IPS-20b (cell line): ENCODE results near the gene ECSIT.
A peak's percentile ranks its signal among the peaks of the same experiment; 100 is the strongest.

Experiments
- H3K27ac ChIP-seq: one replicate; pipeline ENCODE4 v1.5.1; 2013; ENCODE audit warnings: low read length
- H3K27me3 ChIP-seq: 2 replicates; pipeline ENCODE4 v1.6.1; 2013; ENCODE audit warnings: mild to moderate bottlenecking, low read length, inconsistent platforms; ENCODE audit not compliant: insufficient read depth
- H3K36me3 ChIP-seq: 2 replicates; pipeline ENCODE4 v1.6.1; 2013; ENCODE audit warnings: low read depth, mild to moderate bottlenecking, inconsistent platforms, low read length, moderate library complexity; ENCODE audit not compliant: insufficient read depth
- H3K4me1 ChIP-seq: 2 replicates; pipeline ENCODE4 v1.6.1; 2013; ENCODE audit warnings: mild to moderate bottlenecking, control low read depth, inconsistent platforms, low read length, moderate library complexity; ENCODE audit not compliant: insufficient read depth
- H3K4me3 ChIP-seq: 2 replicates; pipeline ENCODE4 v1.5.1; 2013; ENCODE audit warnings: mild to moderate bottlenecking, low read length, inconsistent platforms
- H3K9ac ChIP-seq: 2 replicates; pipeline ENCODE4 v1.6.1; 2013; ENCODE audit warnings: low read depth, mild to moderate bottlenecking, inconsistent platforms, low read length, moderate library complexity
- H3K9me3 ChIP-seq: 2 replicates; pipeline ENCODE4 v1.6.1; 2013; ENCODE audit warnings: mild to moderate bottlenecking, low read depth, low read length, inconsistent platforms; ENCODE audit not compliant: insufficient read depth

The ECSIT gene

DNA sequence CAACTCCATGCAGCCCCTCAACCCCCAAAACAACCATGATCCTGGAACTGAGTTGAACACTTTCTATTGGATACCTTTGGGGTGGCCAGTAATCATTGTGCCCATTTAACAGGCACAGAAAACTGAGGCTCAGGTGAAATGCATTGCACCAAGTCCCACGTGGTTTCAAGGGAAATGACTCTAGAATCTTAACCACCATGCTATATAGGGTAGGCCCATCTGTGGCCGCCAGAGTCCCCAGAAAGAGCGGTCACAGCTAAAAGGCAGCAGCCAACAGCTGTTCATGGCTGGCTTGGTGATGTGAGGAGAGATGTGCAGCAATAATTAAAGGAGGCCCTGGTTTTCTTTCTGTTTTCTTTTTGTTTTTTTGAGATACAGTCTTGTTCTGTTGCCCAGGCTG lies 12.3 kb upstream of the ECSIT start:
- Histone ChIP-seq H3K27ac (no peak overlapping the region), H3K9ac (peak overlapping the region; percentile 88; the same call in 1 of the 2 replicates), H3K4me3 (no peak overlapping the region), H3K9me3 (no peaks in the 10 kb centered on the region), H3K4me1 (peaks cover 17% of the 10 kb centered on the region), H3K27me3 (no peaks in the 10 kb centered on the region), H3K36me3 (no peaks in the 10 kb centered on the region)

- Histone ChIP-seq H3K4me3 (peak overlapping the region; percentile 61; the same call in 1 of the 2 replicates), H3K36me3 (no peaks in the 10 kb centered on the region), H3K9ac (peak overlapping the region; percentile 88; the same call in 1 of the 2 replicates), H3K9me3 (no peaks in the 10 kb centered on the region), H3K27me3 (no peaks in the 10 kb centered on the region; the same call in 1 of the 2 replicates), H3K27ac (peak overlapping the region; percentile 49), H3K4me1 (peaks cover 17% of the 10 kb centered on the region)
Observed at GRCh38 chr19:11540645-11541044, 11.7 kb upstream of the ECSIT start.

- Histone ChIP-seq H3K9ac (peak overlapping the region; percentile 88; the same call in 1 of the 2 replicates), H3K4me1 (peaks cover 19% of the 10 kb centered on the region), H3K27me3 (peaks cover 5% of the 10 kb centered on the region; the same call in 1 of the 2 replicates), H3K27ac (peak overlapping the region; percentile 49), H3K4me3 (peak overlapping the region; percentile 61), H3K36me3 (no peaks in the 10 kb centered on the region), H3K9me3 (no peaks in the 10 kb centered on the region)
Observed at GRCh38 chr19:11539495-11540365, 10.8 kb upstream of the ECSIT start.

- Histone ChIP-seq H3K9ac (peak within 1 kb of the TSS; percentile 76; the same call in 1 of the 2 replicates), H3K4me1 (peaks cover 19% of the 10 kb centered on the region), H3K27me3 (peaks cover 12% of the 10 kb centered on the region), H3K9me3 (no peaks in the 10 kb centered on the region), H3K36me3 (no peaks in the 10 kb centered on the region), H3K27ac (no peak within 1 kb of the TSS), H3K4me3 (peak within 1 kb of the TSS; percentile 61)
Observed at GRCh38 chr19:11538232-11539036, 9.5 kb upstream of the ECSIT start, which contains the start of gene CNN1. CNN1 (plus strand) TSS chr19:11538851; CDS start chr19:11538928, 77 bp downstream.

- Histone ChIP-seq H3K27ac (no peak overlapping the region), H3K27me3 (peaks cover 12% of the 10 kb centered on the region), H3K4me3 (peak overlapping the region; percentile 65), H3K4me1 (peaks cover 19% of the 10 kb centered on the region), H3K9ac (peak overlapping the region; percentile 73; the same call in 1 of the 2 replicates), H3K36me3 (no peaks in the 10 kb centered on the region), H3K9me3 (no peaks in the 10 kb centered on the region)
Observed at GRCh38 chr19:11535792-11536595, 7.1 kb upstream of the ECSIT start.

- H3K27me3 ChIP-seq: peaks cover 12% of the 10 kb centered on the region
- H3K4me3 ChIP-seq: no peak overlapping the region
- H3K9me3 ChIP-seq: no peaks in the 10 kb centered on the region
- H3K9ac ChIP-seq: no peak overlapping the region
- H3K36me3 ChIP-seq: no peaks in the 10 kb centered on the region
- peaks cover 13% of the 10 kb centered on the region for H3K4me1 ChIP-seq
- no peak overlapping the region for H3K27ac ChIP-seq
Observed at GRCh38 chr19:11534948-11535347, 6.0 kb upstream of the ECSIT start.

- Histone ChIP-seq H3K4me3 (no peak overlapping the region), H3K9ac (no peak overlapping the region), H3K4me1 (peaks cover 12% of the 10 kb centered on the region)
Observed at GRCh38 chr19:11534538-11534937, 5.6 kb upstream of the ECSIT start.

DNA sequence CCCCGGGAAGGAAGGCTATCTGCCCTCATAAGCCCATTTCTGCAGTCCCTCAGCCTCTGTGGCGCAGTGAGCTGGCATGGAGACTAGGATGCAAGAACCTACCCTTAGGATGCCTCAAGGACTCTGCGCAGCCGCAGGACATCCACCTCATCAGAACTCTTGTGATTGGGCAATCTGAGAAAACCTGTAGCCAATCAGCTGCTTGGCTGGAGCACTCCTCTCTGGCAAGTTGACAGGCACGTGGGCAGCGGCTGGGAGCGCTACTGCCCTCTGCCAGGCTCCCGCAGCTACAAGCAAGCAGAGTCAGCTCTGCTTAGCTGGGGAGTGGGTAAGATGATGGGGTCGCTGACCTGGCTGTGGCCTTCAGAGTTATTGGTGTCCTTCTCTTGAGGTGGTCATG lies 1.5 kb upstream of the ECSIT start:
- H3K9ac ChIP-seq: no peak overlapping the region
- no peak overlapping the region for H3K27ac ChIP-seq
- H3K9me3 ChIP-seq: no peaks in the 10 kb centered on the region
- H3K4me3 ChIP-seq: no peak overlapping the region
- H3K4me1 ChIP-seq: no peaks in the 10 kb centered on the region
- no peaks in the 10 kb centered on the region for H3K36me3 ChIP-seq
- peaks cover 12% of the 10 kb centered on the region for H3K27me3 ChIP-seq

More at GRCh38 chr19:11534538-11534937, 5.6 kb upstream of the ECSIT start:
- Histone ChIP-seq H3K27me3 (peaks cover 12% of the 10 kb centered on the region), H3K9me3 (no peaks in the 10 kb centered on the region), H3K36me3 (no peaks in the 10 kb centered on the region), H3K27ac (no peak overlapping the region)

DNA sequence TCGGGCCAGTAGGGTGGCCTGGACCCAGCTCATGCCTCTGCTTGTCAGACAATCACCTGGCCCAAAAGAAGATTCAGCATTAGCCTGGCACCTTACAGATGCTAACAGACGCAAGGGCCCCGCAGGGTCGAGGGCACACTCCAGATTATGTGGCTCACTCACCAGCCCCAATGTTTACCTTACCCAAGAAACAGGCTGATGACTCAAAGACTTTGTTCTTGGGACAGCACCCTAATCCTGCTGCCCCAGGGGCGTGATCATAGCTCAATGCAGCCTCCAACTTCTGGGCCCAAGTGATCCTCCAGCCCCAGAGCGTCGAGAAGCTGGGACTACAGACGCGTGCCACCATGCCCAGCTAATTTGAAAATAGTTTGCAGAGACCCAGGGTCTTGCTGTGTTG lies 9.8 kb downstream of the ECSIT start:
- Histone ChIP-seq H3K36me3 (peaks cover 9% of the 10 kb centered on the region; the same call in 1 of the 2 replicates), H3K27me3 (no peaks in the 10 kb centered on the region), H3K9me3 (no peaks in the 10 kb centered on the region), H3K4me1 (no peaks in the 10 kb centered on the region), H3K27ac (no peak overlapping the region), H3K9ac (no peak overlapping the region), H3K4me3 (no peak overlapping the region)

DNA sequence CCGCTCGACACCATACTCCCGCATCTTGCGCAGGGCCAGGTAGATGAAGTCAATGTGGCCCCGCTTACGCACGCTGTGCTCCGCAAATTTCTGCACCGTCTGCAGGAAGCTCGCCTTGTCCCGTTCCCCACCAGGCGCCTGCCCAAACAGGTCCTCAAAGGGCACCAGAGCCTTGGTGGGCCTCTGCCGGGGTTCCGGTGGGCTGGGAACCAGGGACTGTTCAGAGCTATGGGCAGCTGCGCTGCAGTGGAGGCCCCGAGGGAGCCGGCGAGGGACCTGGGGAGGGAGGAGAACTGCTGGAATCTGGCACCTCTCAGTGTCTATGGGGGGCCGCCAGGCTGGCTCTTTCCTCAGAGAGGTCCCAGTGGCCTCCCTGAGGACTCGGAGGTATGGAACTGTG lies 15.0 kb downstream of the ECSIT start:
- Histone ChIP-seq H3K9me3 (no peaks in the 10 kb centered on the region), H3K9ac (no peak overlapping the region), H3K27me3 (no peaks in the 10 kb centered on the region), H3K4me1 (no peaks in the 10 kb centered on the region), H3K4me3 (no peak overlapping the region), H3K36me3 (peaks cover 24% of the 10 kb centered on the region; the same call in 1 of the 2 replicates), H3K27ac (no peak overlapping the region)

DNA sequence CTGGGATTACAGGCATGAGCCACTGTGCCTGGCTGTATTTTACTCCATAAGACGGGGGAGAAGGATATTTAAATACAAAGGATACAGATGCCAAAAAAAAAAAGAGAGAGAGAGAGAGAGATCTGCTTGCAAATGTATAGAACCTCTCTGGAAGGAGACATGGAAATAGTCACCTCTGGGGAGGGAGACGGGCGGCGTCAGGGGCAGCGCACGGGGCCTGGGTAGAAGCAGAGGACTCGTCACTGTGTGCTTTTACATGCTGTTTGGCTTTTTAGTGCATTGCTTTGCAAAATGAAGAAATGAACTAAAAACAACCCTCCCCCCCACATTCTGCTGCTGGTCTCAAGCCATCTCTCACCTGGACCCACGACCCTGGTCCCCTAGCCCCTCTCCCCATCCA lies 18.5 kb downstream of the ECSIT start:
- H3K27me3 ChIP-seq: no peaks in the 10 kb centered on the region
- H3K27ac ChIP-seq: no peak overlapping the region
- H3K4me1 ChIP-seq: no peaks in the 10 kb centered on the region
- peaks cover 15% of the 10 kb centered on the region; the same call in 1 of the 2 replicates for H3K36me3 ChIP-seq
- H3K9me3 ChIP-seq: no peaks in the 10 kb centered on the region
- H3K4me3 ChIP-seq: no peak overlapping the region
- H3K9ac ChIP-seq: no peak overlapping the region
